Neural cell (in vitro differentiated cells): ENCODE data around the gene CRLF3. TPM values are rescaled to one million over a fixed set of nuclear protein-coding genes. Genes with fewer than 3 reads are reported as not detected.

Source experiments
- H2AFZ ChIP-seq: fragments of 200-600, 300-800 bp; sonication (generic), shearing (Covaris generic); 2 replicates; pipeline ENCODE4 v1.6.0; 2014; ENCODE audit warnings: low read depth, mild to moderate bottlenecking, antibody characterized with exemption, low read length, moderate library complexity
- H3F3A ChIP-seq: fragments of 200-600 bp; shearing (Covaris generic); 2 replicates; pipeline ENCODE4 v1.6.1; 2016; ENCODE audit warnings: mild to moderate bottlenecking, moderate library complexity, mixed read lengths, antibody characterized with exemption, low read length; ENCODE audit not compliant: insufficient read depth, poor library complexity, severe bottlenecking
- H3K27ac ChIP-seq: fragments of 200-600, 300-800 bp; sonication (generic), shearing (Covaris generic); 2 replicates; pipeline ENCODE4 v1.5.1; 2014; ENCODE audit warnings: mild to moderate bottlenecking, low read length, moderate library complexity
- H3K27me3 ChIP-seq: fragments of 300-800, 200-600 bp; sonication (generic), shearing (Covaris generic); 2 replicates; pipeline ENCODE4 v1.6.0; 2014; ENCODE audit warnings: mild to moderate bottlenecking, low read depth, low read length, moderate library complexity; ENCODE audit not compliant: insufficient read depth
- H3K36me3 ChIP-seq: fragments of 300-800, 200-600 bp; sonication (generic), shearing (Covaris generic); 2 replicates; pipeline ENCODE4 v1.5.1; 2014; ENCODE audit warnings: mild to moderate bottlenecking, antibody characterized with exemption, low read length, moderate library complexity; ENCODE audit not compliant: insufficient read depth
- H3K4me2 ChIP-seq: fragments of 300-800, 200-600 bp; sonication (generic), shearing (Covaris generic); 2 replicates; pipeline ENCODE4 v1.6.0; 2014; ENCODE audit warnings: mild to moderate bottlenecking, low read length
- H3K4me3 ChIP-seq: fragments of 300-800, 200-600 bp; sonication (generic), shearing (Covaris generic); 2 replicates; pipeline ENCODE4 v1.5.1; 2014; ENCODE audit warnings: mild to moderate bottlenecking, low read length, moderate library complexity
- H3K79me2 ChIP-seq: fragments of 200-600 bp; shearing (Covaris generic); replicated peaks from 2 replicates; pipeline ENCODE4 v1.6.0; 2014; ENCODE audit warnings: mild to moderate bottlenecking, low read length, moderate library complexity; ENCODE audit not compliant: insufficient read depth
- H3K9ac ChIP-seq: fragments of 300-800, 200-600 bp; sonication (generic), shearing (Covaris generic); 2 replicates; pipeline ENCODE4 v1.6.1; 2016; ENCODE audit warnings: mild to moderate bottlenecking, low read length, mixed read lengths
- H3K9me2 ChIP-seq: fragments of 200-600 bp; shearing (Covaris generic); 2 replicates; pipeline ENCODE4 v1.6.1; 2016; ENCODE audit warnings: mild to moderate bottlenecking, low read length, mixed read lengths; ENCODE audit not compliant: insufficient read depth
- H3K9me3 ChIP-seq: fragments of 200-600, 300-800 bp; sonication (generic), shearing (Covaris generic); 2 replicates; pipeline ENCODE4 v1.6.1; 2016; ENCODE audit warnings: mild to moderate bottlenecking, mixed run types, low read length, moderate library complexity, mixed read lengths
- H4K20me1 ChIP-seq: fragments of 200-600 bp; shearing (Covaris generic); 2 replicates; pipeline ENCODE4 v1.6.1; 2016; ENCODE audit warnings: mild to moderate bottlenecking, mixed run types; ENCODE audit not compliant: insufficient read depth
- EP300 ChIP-seq: fragments of 450-650 bp; conservative IDR thresholded peaks from 2 replicates; pipeline ENCODE4 v1.6.1; 2014; ENCODE audit warnings: antibody characterized with exemption, mild to moderate bottlenecking, moderate library complexity; ENCODE audit not compliant: poor library complexity, severe bottlenecking
- EZH2 ChIP-seq: fragments of 200-600, 300-800 bp; shearing (Covaris generic), sonication (generic); IDR thresholded peaks from 2 replicates; pipeline ENCODE4 v1.6.1; 2014; ENCODE audit warnings: antibody characterized with exemption, low read length, borderline replicate concordance, mild to moderate bottlenecking; ENCODE audit not compliant: insufficient read depth, poor library complexity, severe bottlenecking
- MXI1 ChIP-seq: fragments of 450-650 bp; conservative IDR thresholded peaks from 2 replicates; pipeline ENCODE4 v1.6.1; 2014; ENCODE audit warnings: antibody characterized with exemption, mild to moderate bottlenecking; ENCODE audit not compliant: poor library complexity, severe bottlenecking
- POLR2AphosphoS5 ChIP-seq: IDR thresholded peaks from 2 replicates; pipeline ENCODE4 v1.6.1; 2012
- RAD21 ChIP-seq: fragments of 450-650 bp; conservative IDR thresholded peaks from 2 replicates; pipeline ENCODE4 v1.6.1; 2014; ENCODE audit warnings: antibody characterized with exemption, mild to moderate bottlenecking, moderate library complexity
- REST ChIP-seq: IDR thresholded peaks from 2 replicates; pipeline ENCODE4 v1.6.1; 2012; ENCODE audit warnings: borderline replicate concordance
- SMC3 ChIP-seq: fragments of 450-650 bp; conservative IDR thresholded peaks from 2 replicates; pipeline ENCODE4 v1.6.1; 2014; ENCODE audit warnings: antibody characterized with exemption, mild to moderate bottlenecking, moderate library complexity; ENCODE audit not compliant: poor library complexity
- TAF1 ChIP-seq: IDR thresholded peaks from 2 replicates; pipeline ENCODE4 v1.6.1; 2012; ENCODE audit warnings: low read depth
- polyA plus RNA-seq: library from polyadenylated mRNA; depleted of rRNA; stranded (reverse); fragments of >200 nt; gene quantifications from 2 replicates; pipeline ENCODE4 v1.2.3, GENCODE V29; 2014
- TF ChIP-seq, protein P1 (sequence below): fragments of 450-650 bp; IDR thresholded peaks from 2 replicates; pipeline ENCODE4 v1.5.1; 2014; ENCODE audit warnings: antibody characterized with exemption, mild to moderate bottlenecking, moderate library complexity; ENCODE audit not compliant: poor library complexity, severe bottlenecking

CRLF3 gene
- polyA plus RNA-seq, 1 donor from 2014 or later = 6.7 TPM

DNA sequence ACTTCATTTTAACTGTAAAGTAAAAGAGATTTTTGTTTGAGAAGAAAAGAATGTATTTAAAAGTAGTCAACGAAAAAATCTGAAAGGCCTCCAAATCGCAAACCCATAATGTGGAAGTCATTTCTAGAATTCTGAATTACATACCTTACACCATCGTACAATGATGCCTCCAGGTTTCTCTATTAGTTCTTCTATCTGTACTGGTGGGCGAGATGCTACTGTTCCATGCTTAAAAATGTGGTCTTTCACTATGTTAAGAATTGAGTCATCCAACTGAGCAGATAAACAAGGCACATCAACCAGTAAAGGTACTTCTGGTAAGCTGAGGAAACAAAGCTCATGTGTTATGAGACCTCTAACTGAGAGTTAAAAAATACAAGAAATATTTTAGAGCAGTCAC, 28.5 kb downstream of the CRLF3 start:
- Histone ChIP-seq H3K4me2 (no peak overlapping the region), H2AFZ (no peak overlapping the region), H3K4me3 (no peak overlapping the region), H3K9ac (no peak overlapping the region), H3K9me2 (no peaks in the 10 kb centered on the region), H3K9me3 (no peaks in the 10 kb centered on the region), H3F3A (no peaks in the 10 kb centered on the region), H3K36me3 (peaks cover 15% of the 10 kb centered on the region), H3K79me2 (no peaks in the 10 kb centered on the region), H4K20me1 (no peaks in the 10 kb centered on the region), H3K27me3 (no peaks in the 10 kb centered on the region), H3K27ac (no peak overlapping the region)
- no peak for TF ChIP-seq SMC3
- TF ChIP-seq MXI1 = no peak
- TF ChIP-seq RAD21 = no peak
- TF ChIP-seq, protein P1, sequence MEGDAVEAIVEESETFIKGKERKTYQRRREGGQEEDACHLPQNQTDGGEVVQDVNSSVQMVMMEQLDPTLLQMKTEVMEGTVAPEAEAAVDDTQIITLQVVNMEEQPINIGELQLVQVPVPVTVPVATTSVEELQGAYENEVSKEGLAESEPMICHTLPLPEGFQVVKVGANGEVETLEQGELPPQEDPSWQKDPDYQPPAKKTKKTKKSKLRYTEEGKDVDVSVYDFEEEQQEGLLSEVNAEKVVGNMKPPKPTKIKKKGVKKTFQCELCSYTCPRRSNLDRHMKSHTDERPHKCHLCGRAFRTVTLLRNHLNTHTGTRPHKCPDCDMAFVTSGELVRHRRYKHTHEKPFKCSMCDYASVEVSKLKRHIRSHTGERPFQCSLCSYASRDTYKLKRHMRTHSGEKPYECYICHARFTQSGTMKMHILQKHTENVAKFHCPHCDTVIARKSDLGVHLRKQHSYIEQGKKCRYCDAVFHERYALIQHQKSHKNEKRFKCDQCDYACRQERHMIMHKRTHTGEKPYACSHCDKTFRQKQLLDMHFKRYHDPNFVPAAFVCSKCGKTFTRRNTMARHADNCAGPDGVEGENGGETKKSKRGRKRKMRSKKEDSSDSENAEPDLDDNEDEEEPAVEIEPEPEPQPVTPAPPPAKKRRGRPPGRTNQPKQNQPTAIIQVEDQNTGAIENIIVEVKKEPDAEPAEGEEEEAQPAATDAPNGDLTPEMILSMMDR = no peak
- no peak for TF ChIP-seq REST
- TF ChIP-seq EZH2 = no peak
- TF ChIP-seq EP300 = no peak
- TF ChIP-seq TAF1 = no peak
- no peak for TF ChIP-seq POLR2AphosphoS5

GRCh38 chr17:30794372-30794771, 30.1 kb downstream of the CRLF3 start:
- TF ChIP-seq POLR2AphosphoS5 (no peak), SMC3 (no peak), REST (no peak), EP300 (no peak), EZH2 (no peak), RAD21 (no peak), TAF1 (no peak)
- TF ChIP-seq, protein P1 = no peak
- no peak overlapping the region for H3K9ac ChIP-seq
- no peaks in the 10 kb centered on the region for H3K79me2 ChIP-seq
- no peaks in the 10 kb centered on the region for H3F3A ChIP-seq
- no peaks in the 10 kb centered on the region for H3K27me3 ChIP-seq
- H3K9me2 ChIP-seq = no peaks in the 10 kb centered on the region
- H3K4me2 ChIP-seq = no peak overlapping the region
- H4K20me1 ChIP-seq = no peaks in the 10 kb centered on the region
- no peak overlapping the region for H3K4me3 ChIP-seq
- H2AFZ ChIP-seq = no peak overlapping the region
- H3K27ac ChIP-seq = no peak overlapping the region
- H3K9me3 ChIP-seq = no peaks in the 10 kb centered on the region
- peaks cover 15% of the 10 kb centered on the region for H3K36me3 ChIP-seq
